ENCODE measurements around the gene SMAD7. TPM values are rescaled to one million over a fixed set of nuclear protein-coding genes. Genes with fewer than 3 reads are reported as not detected.
A peak's percentile ranks its signal among the peaks of the same experiment; 100 is the strongest.
"Not testable (repeated sequence)": the region's sequence is repeated elsewhere in the genome, so short reads cannot be mapped to it uniquely, and the experiment has no call there.

SMAD7 gene
- polyA plus RNA-seq, 3 donors = 61.8 to 68.2 (median 65.4) TPM

- DNase-seq = peak; percentile 61
Measured at GRCh38 chr18:48885266-48885923, 65.4 kb downstream of the SMAD7 start.

- DNase-seq = no peak
Measured at GRCh38 chr18:48884771-48885170, 66.0 kb downstream of the SMAD7 start.

GRCh38 chr18:48884306-48884705 lies 66.5 kb downstream of the SMAD7 start:
- DNase-seq = no peak

- DNase-seq = no peak
Measured at GRCh38 chr18:48882379-48882778, 68.4 kb downstream of the SMAD7 start.

- no peak for DNase-seq
Measured at GRCh38 chr18:48880931-48881330, 69.8 kb downstream of the SMAD7 start.

GRCh38 chr18:48879008-48879431 lies 71.7 kb downstream of the SMAD7 start:
- DNase-seq = peak; percentile 71

- no peak for DNase-seq
Measured at GRCh38 chr18:48878471-48878870, 72.3 kb downstream of the SMAD7 start.

- no peak for DNase-seq
Measured at GRCh38 chr18:48877941-48878340, 72.8 kb downstream of the SMAD7 start.

GRCh38 chr18:48876590-48876989 lies 74.2 kb downstream of the SMAD7 start:
- no peak for DNase-seq

GRCh38 chr18:48875942-48876511 lies 74.7 kb downstream of the SMAD7 start:
- DNase-seq = no peak

GRCh38 chr18:48875314-48875941 lies 75.3 kb downstream of the SMAD7 start:
- no peak for DNase-seq

- no peak for DNase-seq
Measured at GRCh38 chr18:48874701-48875162, 76.0 kb downstream of the SMAD7 start.

- DNase-seq = no peak
Measured at GRCh38 chr18:48874233-48874632, 76.5 kb downstream of the SMAD7 start.

- no peak for DNase-seq
Measured at GRCh38 chr18:48872234-48873145, 78.3 kb downstream of the SMAD7 start.

GRCh38 chr18:48871391-48872166 lies 79.2 kb downstream of the SMAD7 start:
- DNase-seq = no peak

GRCh38 chr18:48870926-48871325 lies 79.8 kb downstream of the SMAD7 start:
- DNase-seq = not testable (repeated sequence)

All from renal pelvis (tissue), 4 donors.